Iris pigment epithelial cell (primary cell): ENCODE results near the gene ANKRD23.
"Not testable (repeated sequence)": the region's sequence is repeated elsewhere in the genome, so short reads cannot be mapped to it uniquely, and the experiment has no call there.

Experiments used
- DNase-seq: peaks from one replicate; pipeline ENCODE4 v3.0.0-alpha.2; 2011; ENCODE audit warnings: low read depth

ANKRD23 gene

DNA sequence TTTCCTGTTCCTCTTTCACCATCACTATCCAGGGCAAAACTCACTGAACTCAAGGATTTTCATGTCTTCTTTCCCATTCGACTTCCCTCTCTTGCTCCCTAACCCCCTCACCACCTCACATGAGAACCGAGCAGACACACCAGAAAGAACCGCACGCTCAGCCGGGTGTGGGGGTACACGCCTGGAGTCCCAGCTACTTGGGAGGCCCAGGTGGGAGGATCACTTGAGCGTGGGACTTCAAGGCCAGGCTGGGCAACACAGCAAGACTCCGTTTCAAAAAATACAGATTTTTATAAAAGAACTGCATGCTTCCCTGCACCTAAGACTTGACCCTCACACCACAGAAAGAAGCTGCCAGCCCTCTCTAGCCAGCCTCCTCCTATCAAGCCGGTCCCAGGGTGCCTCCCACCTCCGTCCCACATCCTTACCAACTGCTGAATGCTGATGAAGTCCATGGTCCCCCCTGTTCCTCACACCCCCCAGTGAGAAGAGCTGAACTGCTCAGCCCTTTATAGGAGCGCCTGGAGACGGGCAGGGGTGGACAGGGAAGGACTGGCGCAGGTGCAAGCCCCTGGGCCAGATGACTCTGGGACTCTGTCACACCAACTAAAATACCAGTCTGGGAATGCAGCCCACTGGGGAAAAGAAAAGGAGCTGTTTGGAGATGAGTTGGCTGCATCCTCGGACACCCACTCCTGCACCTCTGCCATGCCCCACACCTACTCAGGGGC is at the start of gene ANKRD23:
ANKRD23 (minus strand) TSS at position 484 of the 731 bp plus-strand sequence; CDS start at position 455, 29 bp downstream.
- DNase-seq = no peak

- DNase-seq = peak; percentile 56
These were observed 47.9 kb upstream of the ANKRD23 start for GRCh38 chr2:96891591-96892333.

GRCh38 chr2:96890726-96891385 is 47.0 kb upstream of the ANKRD23 start:
- DNase-seq = peak; percentile 34

DNA sequence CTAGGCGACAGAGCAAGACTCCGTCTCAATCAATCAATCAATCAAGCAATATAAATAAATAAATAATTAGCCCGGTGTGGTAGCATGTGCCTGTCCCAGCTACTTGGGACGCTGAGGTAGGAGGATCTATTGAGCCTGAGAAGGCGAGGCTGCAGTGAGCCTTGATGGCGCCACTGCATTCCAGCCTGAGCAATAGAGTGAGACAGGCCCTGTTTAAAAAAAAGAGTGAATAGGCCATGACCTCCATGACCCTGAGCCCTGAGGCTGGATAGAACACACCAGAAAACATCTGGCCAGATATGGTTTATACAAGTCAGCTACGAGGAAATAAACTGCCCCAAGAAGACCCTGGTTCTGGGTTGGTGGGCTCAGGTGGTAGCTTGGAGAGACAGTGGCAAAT is 46.4 kb upstream of the ANKRD23 start:
- DNase-seq = no peak

GRCh38 chr2:96889502-96889901 is 45.7 kb upstream of the ANKRD23 start:
- not testable (repeated sequence) for DNase-seq

DNA sequence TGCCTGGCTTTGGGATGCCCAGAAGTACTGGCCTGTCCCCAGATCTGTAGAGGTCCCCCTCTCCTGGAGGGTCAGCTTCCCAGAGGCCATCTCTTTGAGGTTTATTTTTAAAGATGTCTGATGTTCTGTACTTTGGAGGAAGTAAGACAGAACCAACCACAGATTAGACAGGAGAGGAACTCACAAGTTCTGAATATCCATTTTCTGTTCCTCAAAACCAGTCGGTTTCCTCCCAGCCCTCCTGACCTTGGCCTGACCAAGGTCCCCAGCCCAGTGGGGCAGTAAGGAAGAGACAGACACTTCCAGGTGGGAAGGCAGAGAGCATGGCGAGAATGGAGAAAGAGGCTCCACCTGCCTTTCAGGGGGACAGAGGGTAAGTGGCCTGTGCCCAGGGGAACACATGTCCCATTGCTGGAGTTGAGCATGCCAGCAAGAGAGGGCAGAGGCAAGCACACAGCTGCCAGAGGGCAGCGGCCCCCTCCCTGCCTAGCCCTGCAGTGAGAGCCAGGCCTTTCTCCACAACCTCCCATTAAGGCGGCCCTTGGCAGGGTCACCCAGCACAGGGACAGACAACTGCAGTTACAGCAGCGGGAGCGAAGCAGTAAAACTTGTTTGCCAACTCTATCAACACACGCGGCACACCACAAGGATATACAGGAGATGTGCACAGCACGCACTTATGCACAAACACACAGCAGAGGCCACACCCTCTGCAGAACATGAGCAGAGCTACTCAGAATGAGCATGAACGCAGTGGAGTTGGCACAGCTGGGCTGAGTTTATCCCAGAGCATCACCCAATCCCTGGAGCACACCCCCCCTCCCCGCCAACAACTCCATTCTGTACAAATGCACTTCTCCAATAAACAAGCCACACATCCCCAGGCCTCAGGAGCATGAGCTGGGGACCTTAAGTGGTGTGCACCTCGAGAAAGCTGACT is 44.5 kb upstream of the ANKRD23 start:
- DNase-seq = no peak

DNA sequence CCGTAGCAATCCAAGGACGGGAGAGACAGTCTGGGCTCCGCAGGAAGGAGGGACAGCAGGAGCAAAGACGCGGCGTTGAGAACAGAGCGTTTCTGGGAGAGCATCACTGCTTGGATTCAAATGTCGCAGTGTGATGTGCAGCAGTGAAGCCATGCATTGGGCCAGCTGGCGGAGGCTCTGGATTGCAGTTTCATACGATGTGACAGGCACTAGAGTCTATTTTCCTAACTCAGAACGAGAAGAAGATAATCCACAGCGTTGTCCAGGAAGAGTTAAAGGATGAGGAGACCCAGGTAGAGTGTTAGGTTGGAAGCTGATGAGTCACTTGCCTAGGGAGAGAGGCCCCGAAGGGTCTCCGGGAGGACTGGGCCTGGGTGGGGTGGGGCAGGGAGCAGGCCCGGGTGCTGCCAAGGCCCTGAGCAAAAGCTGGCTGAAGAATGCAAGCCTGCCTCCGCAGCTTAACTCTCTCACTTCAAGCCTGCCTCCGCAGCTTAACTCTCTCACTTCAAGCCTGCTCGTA is 43.7 kb upstream of the ANKRD23 start:
- no peak for DNase-seq

DNA sequence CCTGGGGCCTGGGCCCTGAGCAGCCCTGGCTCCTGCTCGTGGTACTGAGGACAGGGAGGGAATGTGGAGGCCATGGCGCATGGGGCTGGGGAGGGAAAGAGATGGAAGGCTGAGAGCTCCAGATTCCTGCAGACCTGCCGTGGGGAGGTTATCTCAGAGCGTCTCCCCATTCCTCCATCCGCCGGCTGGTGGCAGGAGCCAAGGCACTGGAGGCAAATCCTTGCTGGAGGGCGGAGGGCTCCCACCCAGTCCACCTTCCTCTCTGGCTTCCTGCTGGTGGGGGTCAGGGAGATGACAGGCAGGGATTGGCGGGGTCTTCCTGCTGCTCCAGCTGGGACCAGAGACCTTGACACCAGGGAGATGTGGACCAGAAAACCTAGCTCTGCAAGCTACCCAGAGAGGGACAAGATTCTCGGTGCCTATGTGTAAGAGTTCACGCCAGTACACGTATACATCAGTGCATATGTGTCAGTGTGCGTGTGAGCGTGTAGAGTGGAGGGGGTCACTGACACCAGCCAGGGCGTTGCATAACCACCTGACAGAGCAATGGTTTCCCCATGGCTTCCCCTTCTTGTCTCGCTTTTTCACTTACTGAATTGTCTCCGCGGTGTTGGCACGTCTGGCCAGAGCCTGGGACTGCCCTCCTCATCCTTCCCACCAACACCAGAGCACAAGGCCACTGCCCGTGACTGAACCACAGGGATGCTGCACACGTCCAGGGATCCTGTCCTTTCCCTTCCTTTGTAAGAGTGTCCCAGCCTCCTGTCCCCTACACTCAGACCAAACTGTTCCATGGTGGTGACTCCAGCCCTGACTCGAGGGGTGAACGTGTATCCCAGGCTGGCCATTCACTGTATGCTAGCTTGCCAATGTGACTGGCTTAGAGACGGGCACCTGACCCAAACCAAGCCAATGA is 41.9 kb upstream of the ANKRD23 start:
- DNase-seq = no peak

- no peak for DNase-seq
These were observed 40.7 kb upstream of the ANKRD23 start for GRCh38 chr2:96884299-96885094.

GRCh38 chr2:96883306-96883705 is 39.5 kb upstream of the ANKRD23 start:
- DNase-seq = no peak

GRCh38 chr2:96882906-96883305 is 39.1 kb upstream of the ANKRD23 start:
- no peak for DNase-seq

- no peak for DNase-seq
These were observed 38.4 kb upstream of the ANKRD23 start for GRCh38 chr2:96882230-96882629.

DNA sequence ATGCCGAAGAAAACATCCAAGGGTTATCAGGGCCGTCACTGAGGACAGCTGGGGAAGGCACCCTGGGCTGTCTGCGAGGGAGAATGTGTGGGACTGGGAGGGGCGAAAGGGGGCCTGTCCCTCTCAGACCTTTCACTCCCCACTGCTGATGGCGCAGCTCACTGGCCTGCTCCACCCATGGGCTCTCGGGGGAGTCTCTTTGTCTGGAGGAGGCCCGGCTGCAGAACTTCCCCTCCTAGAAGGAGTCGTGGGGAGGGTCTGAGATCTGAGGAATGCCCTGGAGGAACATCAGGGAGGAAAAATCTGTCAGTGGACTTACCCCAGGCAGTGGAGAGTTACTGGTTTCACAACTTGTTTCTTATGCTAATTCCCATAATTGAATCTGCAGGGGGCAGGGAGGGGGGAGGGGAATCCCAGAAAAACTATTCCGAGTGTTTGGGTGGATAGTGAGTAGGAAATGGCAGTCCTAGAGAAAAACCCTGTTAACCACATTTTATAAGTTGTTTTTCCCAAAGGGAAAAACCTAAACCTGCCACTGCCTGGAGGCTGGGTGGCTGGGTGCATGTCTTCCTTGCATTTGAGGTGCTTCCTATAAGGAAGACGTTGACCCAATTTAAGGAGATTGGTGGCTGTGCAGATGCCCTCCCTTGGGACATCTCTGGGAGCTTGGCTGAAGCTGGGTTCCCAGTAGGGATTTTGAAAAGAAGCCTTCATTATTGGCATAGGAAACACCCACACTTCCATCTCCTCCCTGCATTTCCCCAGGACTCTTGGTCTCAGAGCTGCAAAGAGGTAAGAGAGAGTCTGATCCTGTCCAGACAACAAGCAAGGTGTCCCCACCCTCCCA is 37.8 kb upstream of the ANKRD23 start:
- no peak for DNase-seq

GRCh38 chr2:96880891-96881273 is 37.1 kb upstream of the ANKRD23 start:
- DNase-seq = no peak

GRCh38 chr2:96879545-96880040 is 35.8 kb upstream of the ANKRD23 start:
- DNase-seq = no peak

- no peak for DNase-seq
These were observed 35.1 kb upstream of the ANKRD23 start for GRCh38 chr2:96878796-96879544.

- no peak for DNase-seq
These were observed 34.4 kb upstream of the ANKRD23 start for GRCh38 chr2:96878171-96878570.

DNA sequence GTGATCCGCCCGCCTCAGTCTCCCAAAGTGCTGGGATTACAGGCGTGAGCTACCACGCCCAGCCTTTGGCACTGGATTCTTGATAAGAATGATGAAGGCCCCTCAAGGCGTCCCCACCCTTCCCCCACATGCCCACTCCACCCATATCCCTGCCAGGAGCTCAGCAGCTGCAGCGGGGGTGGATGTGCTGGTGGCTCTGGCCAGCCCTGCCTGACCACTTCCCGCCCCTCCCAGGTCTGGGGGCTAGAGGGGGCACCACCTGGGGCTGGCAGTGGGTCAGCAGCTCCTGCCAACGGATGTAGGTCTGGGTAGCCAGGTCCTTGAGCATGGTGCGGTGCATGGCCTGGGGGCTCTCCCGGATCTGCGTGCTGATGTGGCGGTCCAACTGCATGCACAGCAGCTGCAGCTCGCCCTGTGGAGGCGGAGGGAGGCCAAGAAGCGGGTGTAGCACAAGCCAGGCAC is 33.8 kb upstream of the ANKRD23 start:
- DNase-seq = no peak
